ENCODE data around the gene KAZN. TPM values are rescaled to one million over a fixed set of nuclear protein-coding genes. Genes with fewer than 3 reads are reported as not detected.
"Not testable (repeated sequence)": the region's sequence is repeated elsewhere in the genome, so short reads cannot be mapped to it uniquely, and the experiment has no call there.

The KAZN gene
- total and polyA plus RNA-seq, 4 donors: 7.6 to 18.8 (median 11.2) TPM

- TF ChIP-seq CTCF (IDR thresholded peaks at IDR 0.05; ENCODE audit: control extremely low read depth, extremely low read depth): no peak
- no peak for ATAC-seq (ENCODE audit: insufficient read depth, low FRiP score)
- Histone ChIP-seq H3K27ac (ENCODE audit: low read depth in 1 of 2, low read length in 1 of 2) (no peak overlapping the region), H3K4me3 (no peak overlapping the region), H3K36me3 (ENCODE audit: control insufficient read depth in 4 of 4, insufficient read depth in 4 of 4, low read length in 4 of 4) (no peaks in the 10 kb centered on the region), H3K9me3 (ENCODE audit: control insufficient read depth in 4 of 4, insufficient read depth in 3 of 4, low read length in 3 of 4) (peaks cover 0 to 5% (median 0%) of the 10 kb centered on the region in 4 donors), H3K27me3 (ENCODE audit: control insufficient read depth in 3 of 3, insufficient read depth in 3 of 3, low read length in 2 of 3) (no peaks in the 10 kb centered on the region), H3K9ac (ENCODE audit: insufficient read depth in 1 of 2, low read length in 2 of 2) (no peak overlapping the region), H3K4me1 (ENCODE audit: control insufficient read depth in 5 of 5, insufficient read depth in 5 of 5, low read length in 5 of 5) (no peaks in the 10 kb centered on the region)
- no peak for DNase-seq
- 75 to 88% methylated on average over 2 of the region's 2 CpGs for WGBS, 2 donors
These were observed 534.5 kb downstream of the KAZN start for GRCh38 chr1:15132965-15133364.

- ATAC-seq (ENCODE audit: insufficient read depth, low FRiP score) (no peak), DNase-seq (no peak)
- Histone ChIP-seq H3K9me3 (ENCODE audit: control insufficient read depth in 4 of 4, insufficient read depth in 3 of 4, low read length in 3 of 4) (peaks cover 0 to 5% (median 0%) of the 10 kb centered on the region in 4 donors), H3K36me3 (ENCODE audit: control insufficient read depth in 4 of 4, insufficient read depth in 4 of 4, low read length in 4 of 4) (no peaks in the 10 kb centered on the region), H3K4me1 (ENCODE audit: control insufficient read depth in 5 of 5, insufficient read depth in 5 of 5, low read length in 5 of 5) (no peaks in the 10 kb centered on the region), H3K4me3 (no peak overlapping the region), H3K27ac (ENCODE audit: low read depth in 1 of 2, low read length in 1 of 2) (no peak overlapping the region), H3K27me3 (ENCODE audit: control insufficient read depth in 3 of 3, insufficient read depth in 3 of 3, low read length in 2 of 3) (no peaks in the 10 kb centered on the region), H3K9ac (ENCODE audit: insufficient read depth in 1 of 2, low read length in 2 of 2) (no peak overlapping the region)
- 79 to 92% methylated on average over 2 of the region's 2 CpGs for WGBS, 2 donors
- no peak for TF ChIP-seq CTCF (IDR thresholded peaks at IDR 0.05; ENCODE audit: control extremely low read depth, extremely low read depth)
These were observed 535.8 kb downstream of the KAZN start for GRCh38 chr1:15134285-15134684.

- ATAC-seq (ENCODE audit: insufficient read depth, low FRiP score); H3K4me1 ChIP-seq (ENCODE audit: control insufficient read depth in 5 of 5, insufficient read depth in 5 of 5, low read length in 5 of 5): not testable (repeated sequence)
These were observed 537.1 kb downstream of the KAZN start for GRCh38 chr1:15135604-15136003.

GRCh38 chr1:15137809-15138208, 539.3 kb downstream of the KAZN start:
- Histone ChIP-seq H3K4me1 (ENCODE audit: control insufficient read depth in 5 of 5, insufficient read depth in 5 of 5, low read length in 5 of 5) (no peaks in the 10 kb centered on the region), H3K36me3 (ENCODE audit: control insufficient read depth in 4 of 4, insufficient read depth in 4 of 4, low read length in 4 of 4) (no peaks in the 10 kb centered on the region), H3K27me3 (ENCODE audit: control insufficient read depth in 3 of 3, insufficient read depth in 3 of 3, low read length in 2 of 3) (no peaks in the 10 kb centered on the region), H3K27ac (ENCODE audit: low read depth in 1 of 2, low read length in 1 of 2) (no peak overlapping the region), H3K4me3 (no peak overlapping the region), H3K9me3 (ENCODE audit: control insufficient read depth in 4 of 4, insufficient read depth in 3 of 4, low read length in 3 of 4) (no peaks in the 10 kb centered on the region), H3K9ac (ENCODE audit: insufficient read depth in 1 of 2, low read length in 2 of 2) (no peak overlapping the region)
- ATAC-seq (ENCODE audit: insufficient read depth, low FRiP score) (no peak), DNase-seq (no peak)
- 30 to 51% methylated on average over 6 of the region's 6 CpGs for WGBS, 2 donors
- TF ChIP-seq CTCF (IDR thresholded peaks at IDR 0.05; ENCODE audit: control extremely low read depth, extremely low read depth): no peak

More at GRCh38 chr1:15135604-15136003, 537.1 kb downstream of the KAZN start:
- H3K9me3 ChIP-seq (ENCODE audit: control insufficient read depth in 4 of 4, insufficient read depth in 3 of 4, low read length in 3 of 4); H3K27ac ChIP-seq (ENCODE audit: low read depth in 1 of 2, low read length in 1 of 2); H3K36me3 ChIP-seq (ENCODE audit: control insufficient read depth in 4 of 4, insufficient read depth in 4 of 4, low read length in 4 of 4); H3K27me3 ChIP-seq (ENCODE audit: control insufficient read depth in 3 of 3, insufficient read depth in 3 of 3, low read length in 2 of 3); DNase-seq; H3K9ac ChIP-seq (ENCODE audit: insufficient read depth in 1 of 2, low read length in 2 of 2); H3K4me3 ChIP-seq: not testable (repeated sequence)
- WGBS, 2 donors: 41 to 66% methylated on average over 10 of the region's 10 CpGs

Data from lung (tissue), 12 donors.